GM18498 (cell line): ENCODE measurements around the gene CIAO2B.

Experiments used
- ATAC-seq: cut with Tn5 transposase; IDR thresholded peaks from one replicate; pipeline ENCODE4 v1.9.1; 2021; ENCODE audit warnings: mild to moderate bottlenecking, moderate library complexity; ENCODE audit not compliant: unreplicated experiment

Gene CIAO2B

DNA sequence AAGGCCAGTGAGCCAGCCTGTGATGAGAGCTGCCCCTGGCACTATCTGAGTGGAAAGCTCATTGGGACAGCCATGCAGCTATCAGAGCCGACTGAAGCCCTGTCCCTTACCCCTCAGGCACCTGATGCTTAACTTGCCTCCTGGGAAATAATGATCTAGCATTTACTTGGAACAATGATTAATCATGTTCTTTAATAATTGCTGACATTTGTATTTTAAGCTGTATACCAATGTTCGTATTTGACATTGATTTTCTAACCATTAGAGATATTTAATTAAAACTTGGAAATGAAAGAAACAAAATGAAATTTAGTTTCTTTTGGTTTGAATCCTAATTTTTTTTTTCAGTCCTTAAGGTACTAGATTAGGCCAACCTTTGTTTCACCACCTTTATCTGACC, 43.4 kb downstream of the CIAO2B start:
- ATAC-seq = no peak

DNA sequence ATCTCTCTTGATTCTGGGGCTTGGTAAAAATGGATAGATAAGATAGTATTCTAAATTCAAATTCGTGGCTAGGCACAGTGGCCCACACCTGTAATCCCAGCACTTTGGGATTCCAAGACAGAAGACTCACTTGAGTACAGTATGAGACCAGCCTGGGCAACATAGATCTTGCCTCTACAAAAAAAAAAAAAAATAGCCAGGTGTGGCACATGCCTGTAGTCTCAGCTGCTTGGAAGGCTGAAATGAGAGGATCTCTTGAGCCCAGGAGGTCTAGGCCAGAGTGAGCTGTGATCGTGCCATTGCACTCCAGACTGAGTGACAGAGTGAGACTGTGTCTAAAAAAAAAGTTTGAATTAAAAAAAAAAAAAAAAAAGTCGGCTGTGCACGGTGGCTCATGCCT, 44.6 kb downstream of the CIAO2B start:
- ATAC-seq = no peak

DNA sequence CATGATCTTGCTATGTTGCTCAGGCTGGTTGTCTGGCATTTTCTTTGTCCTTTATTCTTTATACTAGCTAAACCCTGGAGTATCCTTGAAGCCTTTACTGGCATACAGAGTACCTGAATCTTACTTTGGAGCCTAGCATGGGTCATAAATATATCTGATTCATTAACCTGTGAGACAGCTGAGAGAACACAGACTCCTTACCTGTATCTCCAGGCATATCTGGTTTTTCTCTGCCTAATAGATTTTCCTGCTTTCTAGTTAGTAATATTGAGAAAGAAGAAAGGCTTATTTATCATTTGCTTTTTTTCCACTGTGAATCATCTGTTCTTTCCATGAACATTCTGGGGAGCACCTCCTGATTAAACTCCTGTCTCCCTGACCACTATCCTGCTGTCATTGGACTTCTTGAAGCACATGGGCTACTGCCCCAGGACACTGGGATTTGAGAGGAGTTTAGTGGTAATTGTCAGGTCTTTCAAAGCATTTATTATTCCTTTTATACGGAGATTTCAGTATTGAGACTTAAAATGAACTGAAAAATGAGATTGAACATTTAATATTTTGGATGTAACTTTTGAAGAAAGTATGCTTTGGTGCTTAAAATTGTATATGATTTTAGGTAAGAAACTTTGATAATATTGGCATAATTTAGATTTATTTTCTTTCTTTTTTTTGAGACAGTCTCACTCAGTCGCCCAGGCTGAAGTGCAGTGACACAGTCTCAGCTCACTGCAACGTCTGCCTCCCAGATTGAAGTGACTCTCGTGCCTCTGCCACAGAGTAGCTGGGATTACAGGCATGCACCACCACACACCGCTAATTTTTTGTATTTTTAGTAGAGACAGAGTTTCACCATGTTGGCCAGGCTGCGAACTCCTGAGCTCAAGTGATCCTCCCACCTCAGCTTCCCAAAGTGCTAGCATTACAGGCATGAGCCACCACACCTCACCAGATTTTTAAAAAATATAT, 45.3 kb downstream of the CIAO2B start:
- ATAC-seq = no peak

DNA sequence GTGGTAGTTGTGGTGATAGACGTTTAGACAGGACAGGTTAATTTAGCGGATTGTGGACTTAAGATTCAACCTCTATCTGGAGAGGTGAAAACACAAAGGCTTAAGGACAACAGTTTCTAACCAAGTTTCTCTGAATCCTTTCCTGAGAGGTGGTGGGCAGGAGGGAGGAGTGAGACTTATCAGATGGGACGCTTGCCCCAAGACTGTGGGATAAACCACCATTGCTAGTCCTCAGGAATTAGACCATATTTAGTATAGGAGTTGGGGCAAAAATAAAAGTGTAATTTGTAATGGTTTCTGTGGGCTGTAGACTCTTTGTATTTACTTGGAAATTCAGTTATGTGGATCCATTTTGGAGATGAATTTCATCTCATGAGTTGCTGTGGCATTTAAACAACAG, 47.3 kb downstream of the CIAO2B start:
- ATAC-seq = no peak

DNA sequence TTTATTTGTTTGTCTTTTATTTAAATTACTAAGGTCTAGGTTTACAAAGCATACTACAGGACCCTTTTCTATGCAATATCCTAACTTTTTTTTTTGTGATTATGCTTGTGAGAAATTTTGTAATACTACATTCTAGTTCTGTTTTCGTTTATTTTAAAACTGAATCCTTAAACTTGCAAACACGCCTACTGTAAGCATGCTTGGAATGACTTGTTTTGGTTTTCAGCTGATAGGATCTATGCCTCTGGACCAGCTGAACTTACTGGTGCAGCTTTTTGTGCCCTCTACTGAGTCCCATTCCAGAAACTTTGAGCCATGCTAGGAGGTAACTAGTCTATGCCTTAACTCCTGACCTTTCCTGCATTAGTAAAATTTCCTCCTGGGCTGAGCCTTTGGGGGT, 47.9 kb downstream of the CIAO2B start:
- no peak for ATAC-seq

DNA sequence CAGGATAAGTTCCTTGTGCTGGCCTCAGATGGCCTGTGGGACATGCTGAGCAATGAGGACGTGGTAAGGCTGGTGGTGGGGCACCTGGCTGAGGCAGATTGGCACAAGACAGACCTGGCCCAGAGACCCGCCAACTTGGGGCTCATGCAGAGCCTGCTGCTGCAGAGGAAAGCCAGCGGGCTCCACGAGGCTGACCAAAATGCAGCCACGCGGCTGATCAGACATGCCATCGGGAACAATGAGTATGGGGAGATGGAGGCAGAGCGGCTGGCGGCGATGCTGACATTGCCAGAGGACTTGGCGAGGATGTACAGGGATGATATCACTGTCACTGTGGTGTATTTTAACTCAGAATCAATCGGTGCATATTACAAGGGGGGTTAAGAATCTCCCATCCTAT, 48.7 kb downstream of the CIAO2B start:
- ATAC-seq = no peak

DNA sequence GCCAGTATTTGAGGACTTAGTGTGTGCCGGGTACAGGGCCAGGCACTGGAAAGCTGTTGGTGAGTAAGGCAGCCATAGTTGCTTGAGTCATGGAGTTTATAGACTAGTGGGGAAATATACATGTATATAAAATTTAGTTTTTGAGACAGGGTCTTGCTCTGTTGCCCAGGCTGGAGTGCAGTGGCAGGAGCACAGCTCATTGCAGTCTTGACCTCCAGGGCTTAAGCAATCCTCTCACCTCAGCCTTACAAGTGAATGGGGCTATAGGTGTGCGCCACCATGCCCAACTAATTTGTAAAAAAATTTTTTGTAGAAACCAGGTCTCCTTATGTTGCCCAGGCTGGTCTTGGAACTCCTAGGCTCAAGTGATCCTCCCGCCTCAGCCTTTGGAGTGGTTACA, 51.5 kb downstream of the CIAO2B start:
- no peak for ATAC-seq
